Ammon's horn (tissue), 1 donor: ENCODE results near the gene TBC1D5.
"Not testable (repeated sequence)": the region's sequence is repeated elsewhere in the genome, so short reads cannot be mapped to it uniquely, and the experiment has no call there.

Experiments used
- DNase-seq: peaks from one replicate; pipeline ENCODE4 v3.0.0-alpha.2; 2016; ENCODE audit warnings: low spot score

The TBC1D5 gene

GRCh38 chr3:17138246-17139039, 604.0 kb downstream of the TBC1D5 start:
- DNase-seq, result no peak

GRCh38 chr3:17137321-17137826, 605.1 kb downstream of the TBC1D5 start:
- no peak for DNase-seq

- no peak for DNase-seq
Observed at GRCh38 chr3:17136136-17136721, 606.2 kb downstream of the TBC1D5 start.

DNA sequence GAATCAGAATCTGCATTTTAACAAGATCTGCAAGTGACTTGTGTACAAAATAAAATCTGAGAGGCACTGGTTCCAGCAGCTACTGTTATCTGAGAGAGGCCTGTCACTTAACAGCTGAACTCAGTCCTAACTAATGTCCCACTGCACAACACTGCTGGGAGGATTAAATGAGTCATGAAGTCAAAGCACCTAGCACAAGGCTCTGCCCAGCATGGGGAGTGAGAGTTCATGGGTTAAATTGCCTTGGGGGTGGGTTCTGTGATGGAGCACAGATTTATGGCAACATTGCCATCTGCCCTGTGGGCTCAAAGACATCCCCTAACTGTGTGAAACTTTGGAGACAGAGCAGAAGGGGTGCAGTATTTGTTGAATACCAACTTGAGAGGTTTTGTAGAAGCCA, 606.7 kb downstream of the TBC1D5 start:
- no peak for DNase-seq

GRCh38 chr3:17133632-17134545, 608.5 kb downstream of the TBC1D5 start:
- no peak for DNase-seq

- no peak for DNase-seq
Observed at GRCh38 chr3:17132286-17133115, 609.9 kb downstream of the TBC1D5 start.

DNA sequence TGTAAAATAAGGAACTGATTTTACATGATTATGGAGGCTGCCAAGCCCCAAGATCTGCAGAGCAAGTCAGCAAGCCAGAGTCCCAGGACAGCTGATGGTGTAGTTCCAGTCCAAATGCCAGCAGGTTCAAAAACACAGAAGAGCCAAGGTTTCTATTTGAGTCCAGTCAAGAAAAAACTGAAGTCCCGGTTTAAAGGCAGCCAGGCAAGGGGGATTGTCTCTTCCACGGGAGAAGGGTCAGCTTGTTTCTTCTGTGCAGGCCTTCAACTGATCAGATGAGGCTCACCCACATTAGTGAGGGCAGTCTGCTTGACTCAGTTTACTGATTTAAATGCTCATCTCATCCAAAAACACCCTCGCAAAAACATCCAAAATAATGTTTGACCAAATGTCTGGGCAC, 611.5 kb downstream of the TBC1D5 start:
- no peak for DNase-seq

GRCh38 chr3:17129556-17129955, 612.9 kb downstream of the TBC1D5 start:
- no peak for DNase-seq

DNA sequence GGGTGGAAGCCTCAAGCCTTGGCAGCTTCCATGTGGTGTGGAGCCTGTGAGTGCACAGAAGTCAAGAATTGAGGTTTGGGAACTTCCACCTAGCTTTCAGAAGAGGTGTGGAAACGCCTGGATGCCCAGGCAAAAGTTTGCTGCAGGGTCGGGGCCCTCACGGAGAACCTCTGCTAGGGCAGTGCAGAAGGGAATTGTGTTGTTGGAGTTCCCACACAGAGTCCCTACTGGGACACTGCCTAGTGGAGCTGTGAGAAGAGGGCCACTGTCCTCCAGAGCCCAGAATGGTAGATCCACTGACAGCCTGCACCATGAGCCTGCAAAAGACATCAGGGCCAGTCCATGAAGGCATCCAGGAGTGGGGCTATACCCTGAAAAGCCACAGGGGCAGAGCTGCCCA, 613.8 kb downstream of the TBC1D5 start:
- not testable (repeated sequence) for DNase-seq

GRCh38 chr3:17125738-17126442, 616.5 kb downstream of the TBC1D5 start:
- no peak for DNase-seq

DNA sequence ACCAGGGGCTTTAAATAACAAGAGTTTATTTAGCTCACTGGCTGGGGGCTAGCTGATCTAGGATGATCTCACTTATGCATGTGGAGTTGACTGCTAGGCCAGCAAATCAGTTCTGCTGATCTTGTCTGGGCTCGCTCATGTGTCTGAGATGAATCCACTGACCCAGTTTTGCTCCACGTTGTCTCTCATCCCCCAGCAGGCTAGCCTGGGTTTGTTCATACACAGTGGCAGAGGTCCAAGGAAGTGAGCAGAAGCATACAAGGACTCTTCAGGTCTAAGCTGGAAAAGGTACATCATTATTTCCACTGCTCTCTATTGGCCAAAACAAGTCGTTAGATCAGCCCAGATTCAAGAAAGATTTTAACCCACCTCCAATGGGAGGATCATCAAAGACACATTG, 619.7 kb downstream of the TBC1D5 start:
- no peak for DNase-seq

DNA sequence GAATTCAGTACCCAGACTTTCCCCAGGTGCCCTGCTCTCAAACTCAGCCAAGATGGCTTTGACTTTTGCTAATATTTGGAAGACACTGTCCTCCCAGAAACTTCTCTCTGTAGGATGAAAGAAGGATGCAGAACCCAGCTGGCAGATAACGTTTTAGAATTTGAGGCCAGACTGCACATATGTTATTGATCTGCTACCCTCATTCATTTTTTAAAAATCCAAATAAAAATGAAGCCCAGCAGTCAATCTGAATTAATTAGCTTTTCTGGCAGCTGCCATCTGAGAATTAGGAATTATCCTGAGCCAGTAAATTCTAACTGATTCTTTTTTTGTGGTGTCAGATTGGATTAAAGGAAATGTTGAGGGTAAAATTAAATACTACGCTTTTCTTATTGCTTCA, 621.1 kb downstream of the TBC1D5 start:
- no peak for DNase-seq

GRCh38 chr3:17120115-17120514, 622.3 kb downstream of the TBC1D5 start:
- DNase-seq, result no peak

DNA sequence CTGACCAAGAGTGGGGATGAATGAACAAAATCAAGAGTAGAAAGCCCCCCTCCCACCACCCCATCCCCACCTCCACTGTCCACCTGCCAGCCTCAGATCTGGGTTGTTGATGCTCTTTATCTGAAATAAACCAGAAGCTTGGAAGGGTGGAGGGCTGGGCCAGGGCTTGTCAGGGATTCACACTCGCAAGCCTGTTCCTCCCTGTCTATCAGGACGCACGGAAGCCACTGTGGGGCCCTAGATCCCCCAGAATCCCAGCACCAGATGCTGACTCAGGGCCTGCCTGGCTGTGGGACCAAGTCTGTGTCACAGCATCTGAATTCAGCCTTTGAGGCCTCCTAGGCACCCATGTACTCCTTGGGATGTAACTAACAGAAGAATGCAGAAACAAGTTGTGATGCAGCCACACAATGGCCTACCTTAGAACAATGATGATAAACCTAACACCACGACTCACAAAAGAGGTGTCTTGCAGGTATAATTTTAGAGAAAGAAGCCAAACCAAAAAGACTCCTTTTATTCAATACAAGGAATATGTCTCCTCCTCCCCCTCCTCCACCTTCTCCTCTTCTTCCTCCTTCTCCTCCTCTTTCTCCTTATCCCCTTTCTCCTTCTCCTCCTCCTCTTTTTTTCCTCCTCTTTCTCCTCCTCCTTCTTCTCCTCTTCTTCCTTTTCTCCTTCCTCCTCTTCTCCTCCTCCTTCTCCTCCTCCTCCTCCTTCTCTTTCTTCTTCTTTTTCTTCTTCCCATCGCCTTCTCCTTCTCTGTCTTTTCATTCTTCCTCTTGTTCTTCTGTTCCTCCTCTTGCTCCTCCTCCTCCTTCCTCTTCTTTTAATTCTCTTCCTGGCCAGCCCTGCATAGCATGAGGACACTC, 623.0 kb downstream of the TBC1D5 start:
- no peak for DNase-seq

DNA sequence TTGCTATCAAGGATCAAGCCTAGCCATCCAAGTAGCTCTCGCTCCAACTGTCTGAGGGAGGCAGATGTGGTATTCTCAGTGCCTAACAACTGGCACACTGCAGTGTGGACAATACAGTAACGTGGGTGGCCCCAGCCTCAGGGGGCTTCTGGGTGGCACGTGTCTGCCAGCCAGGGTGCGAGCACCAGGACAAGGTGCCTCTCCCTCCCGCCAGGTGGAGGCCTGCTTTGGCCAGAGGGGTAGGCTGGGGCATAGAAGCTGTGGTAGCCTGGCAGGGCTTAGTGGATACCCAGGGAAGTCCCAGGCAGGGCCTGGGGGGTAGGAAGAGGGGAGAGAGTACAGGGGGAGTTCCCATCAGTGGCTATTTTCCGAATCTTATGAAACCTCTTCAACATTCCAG, 623.7 kb downstream of the TBC1D5 start:
- no peak for DNase-seq

GRCh38 chr3:17116007-17116600, 626.3 kb downstream of the TBC1D5 start:
- DNase-seq, result no peak

- DNase-seq, result no peak
Observed at GRCh38 chr3:17115186-17115585, 627.2 kb downstream of the TBC1D5 start.

- DNase-seq, result no peak
Observed at GRCh38 chr3:17111586-17111985, 630.8 kb downstream of the TBC1D5 start.

GRCh38 chr3:17110660-17111396, 631.6 kb downstream of the TBC1D5 start:
- no peak for DNase-seq
